ENCODE measurements around the gene SOS1.
"Not testable (repeated sequence)": the region's sequence is repeated elsewhere in the genome, so short reads cannot be mapped to it uniquely, and the experiment has no call there.

DNA sequence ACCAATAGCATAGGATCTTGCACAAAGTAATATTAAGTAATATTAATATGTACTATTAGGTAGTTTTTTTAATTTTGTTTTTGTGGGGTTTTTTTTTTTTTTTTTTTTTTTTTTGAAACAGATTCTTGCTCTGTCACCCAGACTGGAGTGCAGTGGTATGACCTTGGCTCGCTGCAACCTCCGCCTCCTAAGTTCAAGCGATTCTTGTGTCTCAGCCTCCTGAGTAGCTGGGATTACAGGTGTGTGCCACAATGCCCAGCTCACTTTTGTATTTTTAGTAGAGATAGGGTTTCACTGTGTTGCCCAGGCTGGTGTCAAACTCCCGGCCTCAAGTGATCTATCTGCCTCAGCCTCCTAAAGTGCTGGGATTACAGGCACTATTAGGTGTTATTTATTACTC lies 34.7 kb upstream of the SOS1 start:
- TF ChIP-seq ZNF274 (IDR thresholded peaks at IDR 0.05; ENCODE audit: low read depth, low read length); YY1 (IDR thresholded peaks at IDR 0.05; ENCODE audit: insufficient read depth, insufficient read length); SUZ12 (IDR thresholded peaks at IDR 0.05; ENCODE audit: extremely low read depth, insufficient read depth, insufficient read length): not testable (repeated sequence)
